Heart right ventricle (tissue), 16 donors: Measurements from ENCODE around the gene PLCB3. TPM values are rescaled to one million over a fixed set of nuclear protein-coding genes. Genes with fewer than 3 reads are reported as not detected.

Source experiments
- ATAC-seq, 8 donors: fragments of 200-7000 bp; cut with Tn5 transposase; one replicate each; pipeline ENCODE4 v1.9.1; 2020; ENCODE audit warnings: mild to moderate bottlenecking in 8 of 8, moderate library complexity in 8 of 8, moderate number of reproducible peaks in 1 of 8
- DNase-seq, 2 donors: peaks; one replicate each; pipeline ENCODE4 v3.0.0-alpha.2; 2020
- H3K27ac ChIP-seq, 10 donors: fragments of 200-600 bp; sonication (generic) in 2 of 10; one replicate each; pipeline versions ENCODE4 v1.5.0 to v1.8.0; 2020 to 2022; ENCODE audit warnings: mild to moderate bottlenecking in 3 of 10
- H3K27me3 ChIP-seq, 7 donors: fragments of 200-600 bp; one replicate each; pipeline ENCODE4 v1.8.0; 2021 to 2022; ENCODE audit warnings: mild to moderate bottlenecking in 2 of 7
- H3K36me3 ChIP-seq, 9 donors: fragments of 200-600 bp; sonication (generic) in 1 of 9; one replicate each; pipeline versions ENCODE4 v1.5.0 to v1.8.0; 2020 to 2022; ENCODE audit warnings: mild to moderate bottlenecking in 2 of 9
- H3K4me1 ChIP-seq, 9 donors: fragments of 200-600 bp; sonication (generic) in 1 of 9; one replicate each; pipeline versions ENCODE4 v1.5.0 to v1.8.0; 2020 to 2022; ENCODE audit warnings: mild to moderate bottlenecking in 4 of 9
- H3K4me3 ChIP-seq, 10 donors: fragments of 200-600 bp; sonication (generic) in 2 of 10; one replicate each; pipeline versions ENCODE4 v1.5.0 to v1.8.0; 2020 to 2022; ENCODE audit warnings: mild to moderate bottlenecking in 7 of 10, moderate library complexity in 2 of 10
- H3K9me3 ChIP-seq, 11 donors: fragments of 200-600 bp in 10 of 11; sonication (generic) in 2 of 11; one replicate each; pipeline versions ENCODE4 v1.5.0 to v1.8.0; 2013 to 2022; ENCODE audit warnings: mild to moderate bottlenecking in 2 of 11, control low read depth in 1 of 11, moderate library complexity in 1 of 11
- WGBS, 2 donors: extraction: QIAGEN DNeasy Blood & Tissue Kit; methylation state at CpG; one replicate each; pipeline ENCODE4 v1.1.7; 2013; ENCODE audit warnings: inconsistent platforms in 1 of 2; 5-methylcytosine and 5-hydroxymethylcytosine counted together
- intact Hi-C, 10 donors: fragments of 100-400 bp; cut with DNase I; formaldehyde crosslinking; loops; one replicate each; pipeline versions ENCODE4 v1.11.1 to v1.14.2; 2022
- polyA plus RNA-seq, 2 donors: library from polyadenylated mRNA; stranded (reverse); fragments of 200-250 nt; gene quantifications; one replicate each; pipeline ENCODE4 v1.2.3, GENCODE V29; 2013
- total RNA-seq, 10 donors: library from RNA; stranded (reverse); fragmentation: NEBNext Ultra II Directional in 3 of 10; extraction: Animal tissue kit (Norgen Biotek cat#: 25700) in 3 of 10; gene quantifications; one replicate each; pipeline versions ENCODE4 v1.2.1 to v1.2.4, GENCODE V29; 2021 to 2023
- TF ChIP-seq, protein P1 (sequence below), 9 donors: fragments of 200-600 bp; sonication (generic) in 2 of 9; IDR thresholded peaks; one replicate each; pipeline versions ENCODE4 v1.5.0 to v1.8.0; 2021 to 2022; ENCODE audit warnings: antibody characterized with exemption in 9 of 9, mild to moderate bottlenecking in 5 of 9, moderate library complexity in 1 of 9
- donor health status: Arrhythmogenic right ventricular cardiomyopathy.
- donor health status: ischemic (EF 13 %, LVEDD 7.1; RV severe dilation, severe dysfunction).
- donor health status: healthy with polysubstance abuse.
- donor health status: DM: no; HTN: yes; CAD: no.
- donor health status: DM: no; HTN: no; CAD: no.
- donor health status: ischemic (EF 25% LVEDD 6.9; RV normal size, moderate dysfunction).
- donor health status: ischemic (EF 25% LVEDD 5.7; RV mildly dilated, moderate dysfunction).
- donor health status: healthy.
- donor health status: DM: yes; HTN: yes; CAD: no.
- donor health status: Ischemic cardiomyopathy.
- donor health status: ischemic (EF 35%, LVEDD 5.7; RV mildly dilated, moderate dysfunction).
- donor health status: nonischemic (EF 11% LVEDD 7.7; RV severe dilation, severe dysfunction).
- donor health status: DM: yes; HTN: yes; CAD: no.
- donor health status: PGD.
- donor health status: ischemic (EF 29% LVEDD 5.4; RV normal size, mild dysfunction).
- donor health status: nonischemic (EF 23%, LVEDD 6.1; RV moderate dilation, normal function).

PLCB3 gene
- total and polyA plus RNA-seq, 12 donors = 5.8 to 13.3 (median 8.9) TPM

DNA sequence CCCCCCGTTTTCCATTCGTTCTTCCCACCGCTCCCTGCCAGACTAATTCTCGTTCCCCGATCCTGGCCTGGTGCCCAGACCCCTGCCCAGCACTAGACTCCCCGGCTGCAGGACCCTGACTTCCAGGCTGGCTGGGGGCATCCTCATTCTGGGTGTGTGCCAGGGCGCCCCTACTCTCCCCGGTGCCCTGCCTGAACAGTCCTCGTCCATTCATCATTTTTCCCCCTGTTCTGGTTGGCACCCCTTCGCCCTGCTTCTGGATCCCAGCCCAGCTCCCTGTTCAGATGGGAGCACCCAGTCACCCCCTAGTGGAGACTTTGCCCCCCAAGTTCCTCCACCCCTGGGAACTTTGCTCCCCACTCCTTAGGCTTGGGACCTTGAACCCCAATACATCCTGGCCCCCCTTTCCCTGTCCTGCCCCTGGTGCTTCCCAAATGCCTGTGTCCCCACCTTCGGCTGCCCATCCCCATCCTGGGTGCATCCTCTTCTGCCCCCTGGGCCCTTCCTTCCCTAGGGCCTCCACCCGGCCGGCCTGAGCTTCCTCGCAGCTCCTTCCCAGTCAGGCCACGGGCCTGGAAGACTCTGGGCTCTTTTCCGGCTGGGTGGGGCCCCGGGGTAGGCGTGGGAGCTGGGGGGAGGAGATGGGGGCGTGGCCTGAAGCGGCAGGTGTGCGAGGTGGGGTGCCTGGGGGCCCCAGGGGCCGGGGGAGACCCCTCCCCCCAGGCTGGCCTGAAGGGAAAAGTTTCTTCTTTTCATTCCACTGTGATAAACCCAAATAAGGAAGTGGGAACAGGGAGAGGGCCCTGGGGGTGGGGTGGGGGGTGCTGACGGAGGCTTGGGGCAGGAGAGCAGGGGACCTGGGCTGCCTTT lies 908 bp downstream of the PLCB3 start:
- DNase-seq = peak; percentile 60 to 63
- TF ChIP-seq, protein P1, sequence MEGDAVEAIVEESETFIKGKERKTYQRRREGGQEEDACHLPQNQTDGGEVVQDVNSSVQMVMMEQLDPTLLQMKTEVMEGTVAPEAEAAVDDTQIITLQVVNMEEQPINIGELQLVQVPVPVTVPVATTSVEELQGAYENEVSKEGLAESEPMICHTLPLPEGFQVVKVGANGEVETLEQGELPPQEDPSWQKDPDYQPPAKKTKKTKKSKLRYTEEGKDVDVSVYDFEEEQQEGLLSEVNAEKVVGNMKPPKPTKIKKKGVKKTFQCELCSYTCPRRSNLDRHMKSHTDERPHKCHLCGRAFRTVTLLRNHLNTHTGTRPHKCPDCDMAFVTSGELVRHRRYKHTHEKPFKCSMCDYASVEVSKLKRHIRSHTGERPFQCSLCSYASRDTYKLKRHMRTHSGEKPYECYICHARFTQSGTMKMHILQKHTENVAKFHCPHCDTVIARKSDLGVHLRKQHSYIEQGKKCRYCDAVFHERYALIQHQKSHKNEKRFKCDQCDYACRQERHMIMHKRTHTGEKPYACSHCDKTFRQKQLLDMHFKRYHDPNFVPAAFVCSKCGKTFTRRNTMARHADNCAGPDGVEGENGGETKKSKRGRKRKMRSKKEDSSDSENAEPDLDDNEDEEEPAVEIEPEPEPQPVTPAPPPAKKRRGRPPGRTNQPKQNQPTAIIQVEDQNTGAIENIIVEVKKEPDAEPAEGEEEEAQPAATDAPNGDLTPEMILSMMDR (IDR thresholded peaks at IDR 0.05) = peak in 3 of 9 donors; percentile 11 to 37 (median 14)
- Histone ChIP-seq H3K4me1 (peaks cover 4 to 43% (median 38%) of the 10 kb centered on the region in 9 donors), H3K27ac (peak overlapping the region in 9 of 10 donors; percentile 71 to 87 (median 84)), H3K9me3 (no peaks in the 10 kb centered on the region), H3K4me3 (peak overlapping the region; percentile 70 to 93 (median 84)), H3K27me3 (no peaks in the 10 kb centered on the region), H3K36me3 (peaks cover 0 to 31% (median 15%) of the 10 kb centered on the region in 9 donors)
- intact Hi-C loops = loop anchor here in 3 of 10 donors (2.0 to 5.0 kb wide), 2 partner anchors 15 to 50 kb away; partner anchors contain the start of gene CATSPERZ (in 1 of the 3)
- WGBS, 2 donors = 10 to 15% methylated on average over 23 of the region's 23 CpGs
- peak in 7 of 8 donors; percentile 16 to 41 (median 34) for ATAC-seq

DNA sequence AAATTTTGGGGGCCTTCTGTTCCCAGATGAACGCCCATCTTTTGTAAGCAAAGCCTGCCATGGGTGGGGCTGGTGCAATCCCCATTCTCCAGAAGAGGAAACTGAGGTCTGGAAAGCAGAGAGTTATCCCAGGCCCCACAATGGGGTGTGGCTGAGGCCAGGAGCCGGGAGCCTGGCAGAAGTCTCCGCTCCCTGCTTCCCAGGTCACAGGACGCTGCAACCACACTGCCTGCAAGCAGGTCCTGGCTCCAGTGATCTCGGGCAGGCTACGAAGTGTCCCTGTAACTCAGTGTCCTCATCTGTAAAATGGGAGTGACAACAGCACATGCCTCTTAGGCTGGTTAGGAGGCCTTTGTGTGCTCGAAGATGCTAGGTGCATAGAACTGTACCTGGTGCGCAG lies 1.7 kb downstream of the PLCB3 start:
- H3K4me3 ChIP-seq = peak overlapping the region in 7 of 10 donors; percentile 79 to 90 (median 84)
- intact Hi-C loops = loop anchor here in 3 of 10 donors (2.0 to 5.0 kb wide), 2 partner anchors 14 to 49 kb away; partner anchors contain the start of gene CATSPERZ (in 1 of the 3)
- H3K27me3 ChIP-seq = no peaks in the 10 kb centered on the region
- ATAC-seq (no peak), DNase-seq (no peak)
- no peaks in the 10 kb centered on the region for H3K9me3 ChIP-seq
- H3K36me3 ChIP-seq = peaks cover 0 to 39% (median 17%) of the 10 kb centered on the region in 9 donors
- 78 to 84% methylated on average over 8 of the region's 8 CpGs for WGBS, 2 donors
- H3K27ac ChIP-seq = peak overlapping the region in 4 of 10 donors; percentile 5 to 87 (median 85)
- TF ChIP-seq, protein P1 (IDR thresholded peaks at IDR 0.05) = no peak
- H3K4me1 ChIP-seq = peaks cover 0 to 39% (median 32%) of the 10 kb centered on the region in 9 donors

DNA sequence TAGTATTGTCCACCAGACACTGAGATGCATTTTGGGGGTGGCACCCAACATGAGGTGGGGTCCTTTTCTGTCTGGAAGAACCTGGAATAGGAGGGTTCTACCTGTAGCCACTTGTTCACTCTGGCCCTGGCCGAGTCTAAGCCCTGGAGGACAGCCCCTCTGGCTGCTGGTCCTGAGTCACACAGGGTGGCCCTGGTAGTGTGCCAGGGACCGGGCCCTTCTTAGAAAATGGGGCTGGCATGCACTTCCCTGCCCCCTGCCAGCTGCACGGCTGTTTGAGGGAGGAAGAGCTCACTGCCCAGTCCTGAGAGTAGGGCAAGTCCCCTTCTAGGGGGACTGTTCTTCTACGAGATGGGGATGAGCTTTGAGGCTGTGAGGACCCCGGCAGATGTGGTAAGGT lies 2.2 kb downstream of the PLCB3 start:
- intact Hi-C loops = loop anchor here in 3 of 10 donors (2.0 to 5.0 kb wide), 2 partner anchors 13 to 49 kb away; partner anchors contain the start of gene CATSPERZ (in 1 of the 3)
- Histone ChIP-seq H3K27me3 (no peaks in the 10 kb centered on the region), H3K4me1 (peaks cover 0 to 39% (median 31%) of the 10 kb centered on the region in 9 donors), H3K27ac (peak overlapping the region in 2 of 10 donors; percentile 5 to 85), H3K36me3 (peaks cover 0 to 44% (median 21%) of the 10 kb centered on the region in 9 donors), H3K4me3 (no peak overlapping the region), H3K9me3 (no peaks in the 10 kb centered on the region)
- TF ChIP-seq, protein P1 (IDR thresholded peaks at IDR 0.05) = no peak
- ATAC-seq (peak in 3 of 8 donors; percentile 7 to 37 (median 14)), DNase-seq (no peak)
- WGBS, 2 donors = 44 to 52% methylated on average over 5 of the region's 5 CpGs

DNA sequence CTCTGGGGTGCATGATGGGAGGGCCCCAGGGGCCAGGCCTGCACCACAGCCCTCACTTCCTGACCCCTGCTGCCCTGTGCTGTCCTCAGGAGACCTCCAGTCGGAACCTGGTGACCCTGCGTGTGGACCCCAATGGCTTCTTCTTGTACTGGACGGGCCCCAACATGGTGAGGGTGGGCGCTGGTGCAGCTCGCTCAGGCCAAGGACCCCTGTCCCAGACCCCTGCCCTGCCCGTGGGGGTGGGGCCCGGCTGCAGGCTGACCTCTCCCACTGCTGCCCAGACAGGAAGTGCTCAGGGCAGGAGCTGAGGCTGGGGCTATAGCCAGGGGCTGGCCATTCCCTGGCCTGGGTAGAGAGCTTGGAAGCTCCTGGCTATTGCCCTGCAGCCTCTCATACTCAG lies 3.0 kb downstream of the PLCB3 start:
- TF ChIP-seq, protein P1 (IDR thresholded peaks at IDR 0.05) = no peak
- WGBS, 2 donors = 87 to 89% methylated on average over 7 of the region's 7 CpGs
- H3K9me3 ChIP-seq = no peaks in the 10 kb centered on the region
- no peak overlapping the region for H3K4me3 ChIP-seq
- DNase-seq = no peak
- no peak for ATAC-seq
- H3K27me3 ChIP-seq = no peaks in the 10 kb centered on the region
- peaks cover 0 to 39% (median 31%) of the 10 kb centered on the region in 9 donors for H3K4me1 ChIP-seq
- intact Hi-C loops = loop anchor here in 1 of 10 donors (5.0 kb wide), 1 partner anchor 48 kb away; the partner anchor contains the start of gene CATSPERZ
- no peak overlapping the region for H3K27ac ChIP-seq
- H3K36me3 ChIP-seq = peaks cover 0 to 52% (median 25%) of the 10 kb centered on the region in 9 donors
